IMR-90 (cell line): ENCODE results near the gene ARMH3. TPM values are rescaled to one million over a fixed set of nuclear protein-coding genes. Genes with fewer than 3 reads are reported as not detected.

Experiments
- ATAC-seq: fragments of 200-7000 bp; cut with Tn5 transposase; 2 replicates; pipeline ENCODE4 v1.9.1; 2020; ENCODE audit warnings: low read depth, mild to moderate bottlenecking, moderate library complexity
- BruUV-seq: library from RNA; stranded (reverse); fragments of 400-500 nt; replicated peaks from 2 replicates; lab custom pipeline; 2021; lab: Mats Ljungman, UMichigan
- CTCF ChIA-PET: fragments of 300-600 bp; formaldehyde crosslinking; extraction: SDS; loops from one replicate; lab custom pipeline; 2021; ENCODE audit warnings: antibody characterized with exemption; lab: Yijun Ruan, JAX
- POLR2A ChIA-PET: fragments of 300-600 bp; sonication (Branson Sonifier 250); formaldehyde crosslinking; loops from one replicate; lab custom pipeline; 2022; ENCODE audit warnings: antibody characterized with exemption; ENCODE audit not compliant: unreplicated experiment; lab: Charles Lee
- DNase-seq: peaks from one replicate; pipeline ENCODE4 v3.0.0; 2013
- H2AFZ ChIP-seq: replicated peaks from 2 replicates; pipeline ENCODE3; 2013; ENCODE audit warnings: low read length, mild to moderate bottlenecking; ENCODE audit not compliant: poor library complexity
- H2AK5ac ChIP-seq: 2 replicates; pipeline ENCODE4 v1.6.1; 2013; ENCODE audit warnings: low read depth, low read length, inconsistent platforms
- H2AK9ac ChIP-seq: replicated peaks from 2 replicates; pipeline ENCODE3; 2013; ENCODE audit warnings: mild to moderate bottlenecking, low read depth, low read length, moderate library complexity; ENCODE audit not compliant: poor library complexity
- H2BK120ac ChIP-seq: 2 replicates; pipeline ENCODE4 v1.6.1; 2013; ENCODE audit warnings: low read depth, low read length, inconsistent platforms
- H2BK15ac ChIP-seq: 3 replicates; pipeline ENCODE4 v1.6.1; 2013; ENCODE audit warnings: low read depth, low read length, inconsistent platforms
- H2BK20ac ChIP-seq: 2 replicates; pipeline ENCODE4 v1.6.1; 2013; ENCODE audit warnings: low read depth, mild to moderate bottlenecking, inconsistent platforms, low read length, moderate library complexity
- H2BK5ac ChIP-seq: 2 replicates; pipeline ENCODE4 v1.6.1; 2013; ENCODE audit warnings: mild to moderate bottlenecking, low read depth, low read length, inconsistent platforms; ENCODE audit not compliant: poor library complexity, severe bottlenecking
- H3K14ac ChIP-seq: replicated peaks from 2 replicates; pipeline ENCODE4 v1.6.1; 2013; ENCODE audit warnings: low read depth, low read length, inconsistent platforms
- H3K18ac ChIP-seq: 2 replicates; pipeline ENCODE4 v1.6.1; 2013; ENCODE audit warnings: low read depth, low read length, control low read depth
- H3K23ac ChIP-seq: 2 replicates; pipeline ENCODE4 v1.6.1; 2013; ENCODE audit warnings: low read depth, low read length, inconsistent platforms
- H3K27ac ChIP-seq: 2 replicates; pipeline ENCODE4 v1.5.1; 2013; ENCODE audit warnings: mild to moderate bottlenecking, control low read depth, low read length; ENCODE audit not compliant: insufficient read depth
- H3K27me3 ChIP-seq: 2 replicates; pipeline ENCODE4 v1.6.1; 2013; ENCODE audit warnings: low read length; ENCODE audit not compliant: control insufficient read depth, insufficient read depth
- H3K36me3 ChIP-seq: 2 replicates; pipeline ENCODE4 v1.6.1; 2013; ENCODE audit warnings: low read length, mixed read lengths; ENCODE audit not compliant: control insufficient read depth, insufficient read depth
- H3K4ac ChIP-seq: 2 replicates; pipeline ENCODE4 v1.6.1; 2013; ENCODE audit warnings: low read depth, low read length, inconsistent platforms
- H3K4me1 ChIP-seq: 2 replicates; pipeline ENCODE4 v1.6.1; 2013; ENCODE audit warnings: low read length, mixed read lengths; ENCODE audit not compliant: control insufficient read depth, insufficient read depth
- H3K4me2 ChIP-seq: 2 replicates; pipeline ENCODE4 v1.6.1; 2013; ENCODE audit warnings: low read depth, mild to moderate bottlenecking, control low read depth, low read length, moderate library complexity
- H3K4me3 ChIP-seq: 2 replicates; pipeline ENCODE4 v1.5.1; 2013; ENCODE audit warnings: low read depth, mild to moderate bottlenecking, control low read depth, low read length, moderate library complexity; ENCODE audit not compliant: insufficient read depth
- H3K56ac ChIP-seq: 2 replicates; pipeline ENCODE4 v1.6.1; 2013; ENCODE audit warnings: low read length, inconsistent platforms; ENCODE audit not compliant: insufficient read depth; ENCODE audit errors: extremely low read depth
- H3K79me1 ChIP-seq, 2 experiments: 2 replicates each; pipeline ENCODE4 v1.6.1; 2013; ENCODE audit warnings: low read length in 2 of 2, inconsistent platforms in 1 of 2, low read depth in 1 of 2
- H3K9ac ChIP-seq: 2 replicates; pipeline ENCODE4 v1.6.1; 2013; ENCODE audit warnings: low read depth, low read length, control low read depth
- H3K9me1 ChIP-seq: 2 replicates; pipeline ENCODE4 v1.6.1; 2013; ENCODE audit warnings: low read length, inconsistent platforms; ENCODE audit not compliant: insufficient read depth
- H3K9me3 ChIP-seq: 2 replicates; pipeline ENCODE4 v1.6.1; 2013; ENCODE audit warnings: low read length; ENCODE audit not compliant: control insufficient read depth, insufficient read depth
- H4K20me1 ChIP-seq: 2 replicates; pipeline ENCODE4 v1.6.1; 2013; ENCODE audit warnings: low read length, inconsistent platforms; ENCODE audit not compliant: insufficient read depth
- H4K5ac ChIP-seq: 2 replicates; pipeline ENCODE4 v1.6.1; 2013; ENCODE audit warnings: mild to moderate bottlenecking, low read depth, low read length, control low read depth
- H4K8ac ChIP-seq, 2 experiments: 2 replicates each; pipeline ENCODE4 v1.6.1; 2013; ENCODE audit warnings: low read depth in 2 of 2, low read length in 2 of 2, control low read depth in 1 of 2, inconsistent platforms in 1 of 2
- H4K91ac ChIP-seq: 2 replicates; pipeline ENCODE4 v1.6.1; 2013; ENCODE audit warnings: low read depth, low read length, inconsistent platforms; ENCODE audit not compliant: insufficient read depth
- CEBPB ChIP-seq: IDR thresholded peaks from 2 replicates; pipeline ENCODE4 v1.6.1; 2012; ENCODE audit warnings: low read depth, low read length, improper control_type of control experiment
- CHD1 ChIP-seq: IDR thresholded peaks from 2 replicates; pipeline ENCODE4 v1.6.1; 2012; ENCODE audit warnings: low read depth, low read length, improper control_type of control experiment
- MAFK ChIP-seq: IDR thresholded peaks from 2 replicates; pipeline ENCODE4 v1.6.1; 2012; ENCODE audit warnings: low read depth, low read length, improper control_type of control experiment
- MXI1 ChIP-seq: IDR thresholded peaks from 2 replicates; pipeline ENCODE4 v1.6.1; 2012; ENCODE audit warnings: low read depth, mild to moderate bottlenecking, low read length, moderate library complexity, borderline replicate concordance
- RFX5 ChIP-seq: IDR thresholded peaks from 2 replicates; pipeline ENCODE4 v1.8.0; 2012; ENCODE audit warnings: low read depth, mild to moderate bottlenecking, low read length, moderate library complexity
- SMC3 ChIP-seq: fragments of 150-350 bp; IDR thresholded peaks from 2 replicates; pipeline ENCODE4 v1.6.1; 2016; ENCODE audit warnings: low read depth, mild to moderate bottlenecking, antibody characterized with exemption, low read length, moderate library complexity
- WGBS, 2 experiments: methylation state at CpG; one replicate each; pipeline versions ENCODE4 v1.1.5 to v1.1.7; 2013; ENCODE audit warnings: missing lambda C conversion rate in 2 of 2; ENCODE audit not compliant: insufficient read length in 1 of 2; ENCODE audit errors: extremely low coverage in 2 of 2; 5-methylcytosine and 5-hydroxymethylcytosine counted together
- dilution Hi-C: fragments of 300-500 bp; cut with HindIII; formaldehyde crosslinking; loops from one replicate; pipeline ENCODE4 v1.14.3; 2018; ENCODE audit warnings: low sequenced_read_pairs; ENCODE audit not compliant: unreplicated experiment
- in situ Hi-C: fragments of 300-500 bp; cut with MboI; formaldehyde crosslinking; loops from 3 replicates; pipeline ENCODE4 v1.14.3; 2019; ENCODE audit warnings: low sequenced_read_pairs, inconsistent platforms, mixed read lengths
- intact Hi-C: fragments of 100-400 bp; cut with micrococcal nuclease; formaldehyde crosslinking; loops from 2 replicates; pipeline ENCODE4 v1.10.0; 2022
- polyA plus RNA-seq, 3 experiments: library from polyadenylated mRNA; depleted of rRNA; stranded (reverse); fragments of >200 nt; gene quantifications; 2 replicates each; pipeline ENCODE4 v1.2.3, GENCODE V29; 2012; ENCODE audit warnings: low replicate concordance in 1 of 3
- total RNA-seq: library from RNA; depleted of rRNA; stranded (reverse); fragments of >200 nt; gene quantifications from 2 replicates; pipeline ENCODE4 v1.2.3, GENCODE V29; 2012
- TF ChIP-seq, protein P1 (sequence below): conservative IDR thresholded peaks from 2 replicates; pipeline ENCODE4 v1.5.1; 2012; ENCODE audit warnings: mild to moderate bottlenecking, low read depth, low read length, improper control_type of control experiment

The ARMH3 gene
- total and polyA plus RNA-seq, 2 of the 4 experiments (the other 2 are of a cell fraction), result 12.1 to 13.1 TPM

DNA sequence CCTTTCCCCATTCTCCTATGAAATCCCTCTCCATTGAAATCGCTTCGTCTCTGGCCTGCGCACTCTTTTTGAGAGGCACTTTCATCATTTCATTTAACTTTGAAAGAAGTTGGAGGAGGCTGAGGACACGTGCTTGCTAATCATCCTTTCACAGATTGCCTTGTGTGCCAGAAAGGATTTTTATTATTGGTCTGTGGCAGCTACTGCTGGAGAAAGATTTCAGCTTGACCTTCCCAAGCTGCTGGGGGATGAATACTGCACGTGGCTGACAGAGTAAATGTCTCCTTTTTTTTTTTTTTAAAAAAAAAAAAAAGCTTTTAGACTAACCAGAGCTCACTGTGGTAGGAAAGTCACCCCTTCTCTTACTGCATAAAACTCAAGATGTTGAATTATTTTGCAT lies 168.2 kb downstream of the ARMH3 start:
- H2BK120ac ChIP-seq, result no peak overlapping the region
- no peak overlapping the region for H3K4me2 ChIP-seq
- H3K9me1 ChIP-seq, result no peaks in the 10 kb centered on the region
- CTCF ChIA-PET, result interaction anchor here (0.6 to 3.7 kb wide), 4 partner anchors 44 to 123 kb away, joined by 3 to 23 read pairs (median 6); partner anchors contain the start of gene KCNIP2
- H2AFZ ChIP-seq, result no peak overlapping the region
- no peak overlapping the region for H2BK15ac ChIP-seq
- DNase-seq (no peak), ATAC-seq (no peak)
- in situ Hi-C loops (loop anchor here (10.0 kb wide), 1 partner anchor 127 kb away; no protein-coding TSS in a partner anchor), dilution Hi-C loops (no loop called here), intact Hi-C loops (no loop called here)
- TF ChIP-seq RFX5, result no peak
- no peak for TF ChIP-seq MAFK
- TF ChIP-seq MXI1, result no peak
- TF ChIP-seq, protein P1, sequence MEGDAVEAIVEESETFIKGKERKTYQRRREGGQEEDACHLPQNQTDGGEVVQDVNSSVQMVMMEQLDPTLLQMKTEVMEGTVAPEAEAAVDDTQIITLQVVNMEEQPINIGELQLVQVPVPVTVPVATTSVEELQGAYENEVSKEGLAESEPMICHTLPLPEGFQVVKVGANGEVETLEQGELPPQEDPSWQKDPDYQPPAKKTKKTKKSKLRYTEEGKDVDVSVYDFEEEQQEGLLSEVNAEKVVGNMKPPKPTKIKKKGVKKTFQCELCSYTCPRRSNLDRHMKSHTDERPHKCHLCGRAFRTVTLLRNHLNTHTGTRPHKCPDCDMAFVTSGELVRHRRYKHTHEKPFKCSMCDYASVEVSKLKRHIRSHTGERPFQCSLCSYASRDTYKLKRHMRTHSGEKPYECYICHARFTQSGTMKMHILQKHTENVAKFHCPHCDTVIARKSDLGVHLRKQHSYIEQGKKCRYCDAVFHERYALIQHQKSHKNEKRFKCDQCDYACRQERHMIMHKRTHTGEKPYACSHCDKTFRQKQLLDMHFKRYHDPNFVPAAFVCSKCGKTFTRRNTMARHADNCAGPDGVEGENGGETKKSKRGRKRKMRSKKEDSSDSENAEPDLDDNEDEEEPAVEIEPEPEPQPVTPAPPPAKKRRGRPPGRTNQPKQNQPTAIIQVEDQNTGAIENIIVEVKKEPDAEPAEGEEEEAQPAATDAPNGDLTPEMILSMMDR, result no peak
- TF ChIP-seq CHD1, result no peak
- no peak for TF ChIP-seq CEBPB
- TF ChIP-seq SMC3, result no peak
- no peak overlapping the region for H4K91ac ChIP-seq
- H3K56ac ChIP-seq, result no peak overlapping the region
- no peaks in the 10 kb centered on the region for H3K4me1 ChIP-seq
- H3K36me3 ChIP-seq, result no peaks in the 10 kb centered on the region
- no peak overlapping the region for H3K27ac ChIP-seq
- no peak overlapping the region for H4K8ac ChIP-seq
- no peak overlapping the region for H3K18ac ChIP-seq
- H3K9me3 ChIP-seq, result no peaks in the 10 kb centered on the region
- H4K5ac ChIP-seq, result no peak overlapping the region
- H2AK5ac ChIP-seq, result no peak overlapping the region
- no peak overlapping the region for H3K9ac ChIP-seq
- H2AK9ac ChIP-seq, result no peak overlapping the region
- H3K4ac ChIP-seq, result no peak overlapping the region
- no peaks in the 10 kb centered on the region for H4K20me1 ChIP-seq
- H3K27me3 ChIP-seq, result no peaks in the 10 kb centered on the region
- no TSS peak for BruUV-seq
- H3K23ac ChIP-seq, result no peak overlapping the region
- H3K79me1 ChIP-seq, result peaks cover 0 to 1% of the 10 kb centered on the region in 2 experiments; a peak in 2 of 4 replicates
- POLR2A ChIA-PET, result interaction anchor here (0.6 kb wide), 2 partner anchors 138 to 375 kb away, joined by 5 to 6 read pairs; no protein-coding TSS in a partner anchor
- H3K4me3 ChIP-seq, result no peak overlapping the region
- H2BK5ac ChIP-seq, result no peak overlapping the region
- H3K14ac ChIP-seq, result no peak overlapping the region
- no peak overlapping the region for H2BK20ac ChIP-seq
- no CpG with 5 or more reads among the region's 5 CpGs for WGBS, 2 experiments
